NCI-H1048 (cell line): ENCODE data around the gene CREB5.
A peak's percentile ranks its signal among the peaks of the same experiment; 100 is the strongest.
"Not testable (repeated sequence)": the region's sequence is repeated elsewhere in the genome, so short reads cannot be mapped to it uniquely, and the experiment has no call there.

Experiments used
- DNase-seq: peaks from one replicate; lab custom pipeline; 2025; lab: John Stamatoyannopoulos, UW

The CREB5 gene

GRCh38 chr7:28581351-28581750 is 169.0 kb downstream of the CREB5 start:
- no peak for DNase-seq

GRCh38 chr7:28582226-28582625 is 169.9 kb downstream of the CREB5 start:
- no peak for DNase-seq

GRCh38 chr7:28584235-28584634 is 171.9 kb downstream of the CREB5 start:
- no peak for DNase-seq

- DNase-seq = peak; percentile 6
These were observed 174.4 kb downstream of the CREB5 start for GRCh38 chr7:28586736-28587135.

- DNase-seq = no peak
These were observed 174.9 kb downstream of the CREB5 start for GRCh38 chr7:28587211-28587610.

- DNase-seq = no peak
These were observed 176.3 kb downstream of the CREB5 start for GRCh38 chr7:28588602-28589001.

- DNase-seq = no peak
These were observed 178.8 kb downstream of the CREB5 start for GRCh38 chr7:28591041-28591674.

GRCh38 chr7:28591725-28592349 is 179.5 kb downstream of the CREB5 start:
- DNase-seq = no peak

- no peak for DNase-seq
These were observed 180.5 kb downstream of the CREB5 start for GRCh38 chr7:28592861-28593260.

GRCh38 chr7:28595076-28595475 is 182.8 kb downstream of the CREB5 start:
- no peak for DNase-seq

GRCh38 chr7:28595801-28596200 is 183.5 kb downstream of the CREB5 start:
- DNase-seq = no peak

GRCh38 chr7:28596245-28596935 is 184.1 kb downstream of the CREB5 start:
- no peak for DNase-seq

GRCh38 chr7:28597284-28597683 is 185.0 kb downstream of the CREB5 start:
- no peak for DNase-seq

GRCh38 chr7:28598037-28598436 is 185.7 kb downstream of the CREB5 start:
- DNase-seq = not testable (repeated sequence)

GRCh38 chr7:28598586-28598985 is 186.3 kb downstream of the CREB5 start:
- no peak for DNase-seq

- DNase-seq = no peak
These were observed 187.1 kb downstream of the CREB5 start for GRCh38 chr7:28599411-28599810.

GRCh38 chr7:28602282-28602681 is 190.0 kb downstream of the CREB5 start:
- no peak for DNase-seq

- DNase-seq = no peak
These were observed 193.2 kb downstream of the CREB5 start for GRCh38 chr7:28605427-28606085.

GRCh38 chr7:28606421-28606820 is 194.1 kb downstream of the CREB5 start:
- no peak for DNase-seq

GRCh38 chr7:28607855-28608193 is 195.5 kb downstream of the CREB5 start:
- no peak for DNase-seq

- no peak for DNase-seq
These were observed 195.9 kb downstream of the CREB5 start for GRCh38 chr7:28608237-28608656.

- no peak for DNase-seq
These were observed 196.4 kb downstream of the CREB5 start for GRCh38 chr7:28608731-28609130.

GRCh38 chr7:28609608-28610007 is 197.3 kb downstream of the CREB5 start:
- no peak for DNase-seq
